DND-41 (cell line): ENCODE measurements around the gene ZNF333.

Experiments used
- EZH2 ChIP-seq: IDR thresholded peaks from 3 replicates; pipeline ENCODE4 v1.6.1; 2012; ENCODE audit warnings: borderline replicate concordance, low read depth, mild to moderate bottlenecking, moderate library complexity, low read length, inconsistent platforms; ENCODE audit not compliant: severe bottlenecking
- TF ChIP-seq, protein P1 (sequence below): IDR thresholded peaks from 2 replicates; pipeline ENCODE4 v1.5.1; 2012; ENCODE audit warnings: borderline replicate concordance, low read length, moderate library complexity, mild to moderate bottlenecking; ENCODE audit not compliant: poor library complexity, severe bottlenecking; ENCODE audit errors: extremely low read depth

GRCh38 chr19:14763497-14764145, 73.8 kb downstream of the ZNF333 start:
- TF ChIP-seq, protein P1, sequence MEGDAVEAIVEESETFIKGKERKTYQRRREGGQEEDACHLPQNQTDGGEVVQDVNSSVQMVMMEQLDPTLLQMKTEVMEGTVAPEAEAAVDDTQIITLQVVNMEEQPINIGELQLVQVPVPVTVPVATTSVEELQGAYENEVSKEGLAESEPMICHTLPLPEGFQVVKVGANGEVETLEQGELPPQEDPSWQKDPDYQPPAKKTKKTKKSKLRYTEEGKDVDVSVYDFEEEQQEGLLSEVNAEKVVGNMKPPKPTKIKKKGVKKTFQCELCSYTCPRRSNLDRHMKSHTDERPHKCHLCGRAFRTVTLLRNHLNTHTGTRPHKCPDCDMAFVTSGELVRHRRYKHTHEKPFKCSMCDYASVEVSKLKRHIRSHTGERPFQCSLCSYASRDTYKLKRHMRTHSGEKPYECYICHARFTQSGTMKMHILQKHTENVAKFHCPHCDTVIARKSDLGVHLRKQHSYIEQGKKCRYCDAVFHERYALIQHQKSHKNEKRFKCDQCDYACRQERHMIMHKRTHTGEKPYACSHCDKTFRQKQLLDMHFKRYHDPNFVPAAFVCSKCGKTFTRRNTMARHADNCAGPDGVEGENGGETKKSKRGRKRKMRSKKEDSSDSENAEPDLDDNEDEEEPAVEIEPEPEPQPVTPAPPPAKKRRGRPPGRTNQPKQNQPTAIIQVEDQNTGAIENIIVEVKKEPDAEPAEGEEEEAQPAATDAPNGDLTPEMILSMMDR: no peak
- TF ChIP-seq EZH2: no peak
